NCI-H748 (cell line): Measurements from ENCODE around the gene SLC13A2.

Experiments used
- DNase-seq: peaks from one replicate; lab custom pipeline; 2025; ENCODE audit not compliant: unreplicated experiment; lab: John Stamatoyannopoulos, UW

SLC13A2 gene

GRCh38 chr17:28532050-28532960 is 58.9 kb downstream of the SLC13A2 start:
- no peak for DNase-seq

GRCh38 chr17:28533091-28533807 is 59.8 kb downstream of the SLC13A2 start:
- DNase-seq, result no peak

- DNase-seq, result no peak
These were observed 61.4 kb downstream of the SLC13A2 start for GRCh38 chr17:28534740-28535375.

- no peak for DNase-seq
These were observed 63.2 kb downstream of the SLC13A2 start for GRCh38 chr17:28536532-28537218.

- DNase-seq, result no peak
These were observed 63.8 kb downstream of the SLC13A2 start for GRCh38 chr17:28537219-28537610.

GRCh38 chr17:28538296-28538895 is 65.0 kb downstream of the SLC13A2 start:
- no peak for DNase-seq

- no peak for DNase-seq
These were observed 66.8 kb downstream of the SLC13A2 start for GRCh38 chr17:28540231-28540630.

- no peak for DNase-seq
These were observed 68.0 kb downstream of the SLC13A2 start for GRCh38 chr17:28541439-28541838.

GRCh38 chr17:28544402-28545140 is 71.1 kb downstream of the SLC13A2 start:
- no peak for DNase-seq

- DNase-seq, result no peak
These were observed 71.7 kb downstream of the SLC13A2 start for GRCh38 chr17:28545141-28545503.

- no peak for DNase-seq
These were observed 72.5 kb downstream of the SLC13A2 start for GRCh38 chr17:28545787-28546415.

GRCh38 chr17:28547096-28547622 is 73.7 kb downstream of the SLC13A2 start:
- no peak for DNase-seq
